Lower lobe of right lung (tissue), 2 donors: ENCODE data around the gene CCDC88C. TPM values are rescaled to one million over a fixed set of nuclear protein-coding genes. Genes with fewer than 3 reads are reported as not detected.

Source experiments
- ATAC-seq, 2 donors: fragments of 200-7000 bp; cut with Tn5 transposase; one replicate each; pipeline ENCODE4 v1.9.1; 2020 to 2022; ENCODE audit warnings: mild to moderate bottlenecking in 2 of 2, moderate library complexity in 2 of 2
- DNase-seq: peaks from one replicate; pipeline ENCODE4 v3.0.0-alpha.2; 2020
- H3K27ac ChIP-seq: fragments of 200-600 bp; one replicate; pipeline ENCODE4 v1.8.0; 2022
- H3K27me3 ChIP-seq: fragments of 200-600 bp; one replicate; pipeline ENCODE4 v1.8.0; 2022; ENCODE audit warnings: low read depth
- H3K36me3 ChIP-seq: fragments of 200-600 bp; one replicate; pipeline ENCODE4 v1.8.0; 2022; ENCODE audit warnings: mild to moderate bottlenecking
- H3K4me1 ChIP-seq: fragments of 200-600 bp; one replicate; pipeline ENCODE4 v1.8.0; 2022
- H3K4me3 ChIP-seq: fragments of 200-600 bp; one replicate; pipeline ENCODE4 v1.8.0; 2022; ENCODE audit warnings: mild to moderate bottlenecking
- H3K9me3 ChIP-seq: fragments of 200-600 bp; one replicate; pipeline ENCODE4 v1.8.0; 2022
- intact Hi-C: fragments of 100-400 bp; cut with DNase I; formaldehyde crosslinking; loops from one replicate; pipeline ENCODE4 v1.11.0; 2022
- total RNA-seq: library from RNA; stranded (reverse); fragmentation: NEBNext Ultra II Directional; extraction: Animal tissue kit (Norgen Biotek cat#: 25700); gene quantifications from one replicate; pipeline ENCODE4 v1.2.1, GENCODE V29; 2021
- TF ChIP-seq, protein P1 (sequence below): fragments of 200-600 bp; IDR thresholded peaks from one replicate; pipeline ENCODE4 v1.8.0; 2022; ENCODE audit warnings: antibody characterized with exemption, mild to moderate bottlenecking
- donor health status: DM: no; HTN: yes; CAD: no; lungs with severe emphysema.

CCDC88C gene
- total RNA-seq, 1 donor from 2014 or later: 45.8 TPM

DNA sequence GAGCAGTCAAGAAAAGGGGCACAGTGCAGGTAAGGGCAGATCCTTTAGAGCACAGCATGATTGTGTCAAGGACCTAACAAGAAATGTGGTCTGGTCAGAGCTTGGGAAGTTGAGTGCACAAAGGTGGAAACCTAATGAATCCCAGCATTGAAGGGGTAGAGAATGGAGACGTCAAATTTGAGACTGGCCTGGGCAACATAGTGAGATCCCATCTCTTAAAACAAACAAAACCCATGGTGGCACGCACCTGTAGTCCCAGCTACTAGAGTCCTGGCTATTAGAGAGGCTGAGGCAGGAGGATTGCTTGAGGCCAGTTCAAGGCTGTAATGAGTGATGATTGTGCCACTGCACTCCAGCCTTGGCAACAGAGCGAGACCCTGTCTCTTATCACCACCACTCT is 37.0 kb upstream of the CCDC88C start:
- no peak for DNase-seq
- ATAC-seq: no peak
- Histone ChIP-seq H3K36me3 (peaks cover 49% of the 10 kb centered on the region), H3K27ac (no peak overlapping the region), H3K27me3 (no peaks in the 10 kb centered on the region), H3K4me1 (no peaks in the 10 kb centered on the region), H3K9me3 (no peaks in the 10 kb centered on the region), H3K4me3 (no peak overlapping the region)
- intact Hi-C loops: no loop called here
- TF ChIP-seq, protein P1, sequence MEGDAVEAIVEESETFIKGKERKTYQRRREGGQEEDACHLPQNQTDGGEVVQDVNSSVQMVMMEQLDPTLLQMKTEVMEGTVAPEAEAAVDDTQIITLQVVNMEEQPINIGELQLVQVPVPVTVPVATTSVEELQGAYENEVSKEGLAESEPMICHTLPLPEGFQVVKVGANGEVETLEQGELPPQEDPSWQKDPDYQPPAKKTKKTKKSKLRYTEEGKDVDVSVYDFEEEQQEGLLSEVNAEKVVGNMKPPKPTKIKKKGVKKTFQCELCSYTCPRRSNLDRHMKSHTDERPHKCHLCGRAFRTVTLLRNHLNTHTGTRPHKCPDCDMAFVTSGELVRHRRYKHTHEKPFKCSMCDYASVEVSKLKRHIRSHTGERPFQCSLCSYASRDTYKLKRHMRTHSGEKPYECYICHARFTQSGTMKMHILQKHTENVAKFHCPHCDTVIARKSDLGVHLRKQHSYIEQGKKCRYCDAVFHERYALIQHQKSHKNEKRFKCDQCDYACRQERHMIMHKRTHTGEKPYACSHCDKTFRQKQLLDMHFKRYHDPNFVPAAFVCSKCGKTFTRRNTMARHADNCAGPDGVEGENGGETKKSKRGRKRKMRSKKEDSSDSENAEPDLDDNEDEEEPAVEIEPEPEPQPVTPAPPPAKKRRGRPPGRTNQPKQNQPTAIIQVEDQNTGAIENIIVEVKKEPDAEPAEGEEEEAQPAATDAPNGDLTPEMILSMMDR: no peak

DNA sequence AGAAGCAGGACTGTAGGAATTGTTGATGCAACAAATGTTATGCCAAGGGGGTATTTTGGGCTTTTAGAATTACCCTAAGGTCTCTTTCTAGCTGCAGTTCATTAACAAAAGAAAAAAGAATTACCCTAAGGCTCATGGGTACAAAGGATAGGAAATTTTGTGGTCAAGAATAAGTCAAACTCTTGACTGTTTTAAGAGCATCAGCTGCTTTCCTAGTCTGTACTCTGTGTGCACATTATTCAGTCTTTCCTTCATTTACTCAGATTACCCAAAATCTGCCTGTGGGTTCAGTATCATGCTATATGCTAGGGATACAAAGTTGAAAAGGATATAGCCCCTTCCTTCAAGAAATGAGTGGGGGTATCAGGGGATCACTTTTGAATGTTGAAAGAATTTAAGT is 36.5 kb upstream of the CCDC88C start:
- H3K36me3 ChIP-seq: peaks cover 45% of the 10 kb centered on the region
- no peak for ATAC-seq

DNA sequence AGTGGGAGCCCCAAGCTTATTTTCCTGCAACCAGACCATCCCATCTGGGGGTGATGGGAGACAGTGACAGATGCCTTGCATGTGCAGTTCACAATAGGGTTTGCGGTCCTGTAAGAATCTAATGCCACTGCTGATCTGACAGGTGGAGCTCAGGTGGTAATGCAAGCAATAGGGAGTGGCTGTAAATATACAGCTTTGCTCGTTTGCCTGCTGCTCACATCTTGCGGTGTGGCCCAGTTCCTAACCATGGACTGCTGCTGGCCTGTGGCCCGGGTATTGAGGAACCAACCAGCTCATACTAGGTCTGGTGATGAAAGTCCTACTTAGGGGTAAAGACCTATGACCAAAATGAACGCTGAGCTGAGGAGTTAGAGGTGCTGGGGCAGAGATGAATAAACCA is 36.1 kb upstream of the CCDC88C start:
- Histone ChIP-seq H3K27ac (no peak overlapping the region), H3K4me3 (no peak overlapping the region), H3K27me3 (no peaks in the 10 kb centered on the region), H3K36me3 (peaks cover 41% of the 10 kb centered on the region), H3K4me1 (no peaks in the 10 kb centered on the region), H3K9me3 (no peaks in the 10 kb centered on the region)
- ATAC-seq (peak; percentile 17 to 21), DNase-seq (no peak)
- intact Hi-C loops: no loop called here
- TF ChIP-seq, protein P1: no peak

More for the DNA sequence above, 36.5 kb upstream of the CCDC88C start:
- Histone ChIP-seq H3K27ac (no peak overlapping the region), H3K9me3 (no peaks in the 10 kb centered on the region), H3K4me3 (no peak overlapping the region), H3K27me3 (no peaks in the 10 kb centered on the region), H3K4me1 (no peaks in the 10 kb centered on the region)
- no peak for DNase-seq
- TF ChIP-seq, protein P1: no peak
- intact Hi-C loops: no loop called here

DNA sequence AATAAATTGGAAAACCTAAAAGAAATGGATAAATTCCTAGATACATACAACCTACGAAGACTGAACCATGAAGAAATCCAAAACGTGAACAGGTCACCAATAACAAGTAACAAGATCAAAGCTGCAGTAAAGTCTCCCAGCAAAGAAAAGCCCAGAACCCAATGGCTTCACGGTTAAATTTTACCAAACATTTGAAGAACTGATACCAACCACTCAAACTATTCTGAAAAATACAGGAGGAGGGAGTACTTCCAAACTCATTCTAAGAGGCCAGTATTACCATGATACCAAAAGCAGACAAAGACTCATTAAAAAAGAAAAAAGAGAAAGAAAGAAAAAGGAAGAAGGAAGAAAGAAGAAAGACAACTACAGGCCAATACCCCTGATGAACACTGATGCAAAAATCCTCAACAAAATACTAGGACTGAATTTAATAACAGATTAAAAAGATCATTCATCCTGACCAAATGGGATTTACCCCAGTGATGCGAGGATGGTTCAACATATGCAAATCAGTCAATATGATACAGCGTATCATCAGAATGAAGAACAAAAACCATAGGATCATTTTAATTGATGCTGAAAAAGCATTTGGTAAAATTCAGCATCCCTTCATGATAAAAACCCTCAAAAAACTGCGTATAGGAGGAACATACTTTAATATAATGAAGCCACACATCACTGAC is 26.9 kb upstream of the CCDC88C start:
- H3K4me1 ChIP-seq: no peaks in the 10 kb centered on the region
- H3K4me3 ChIP-seq: no peak overlapping the region
- ATAC-seq (no peak), DNase-seq (no peak)
- TF ChIP-seq, protein P1: no peak
- intact Hi-C loops: no loop called here
- H3K27ac ChIP-seq: no peak overlapping the region
- H3K9me3 ChIP-seq: no peaks in the 10 kb centered on the region
- no peaks in the 10 kb centered on the region for H3K27me3 ChIP-seq
- no peaks in the 10 kb centered on the region for H3K36me3 ChIP-seq

DNA sequence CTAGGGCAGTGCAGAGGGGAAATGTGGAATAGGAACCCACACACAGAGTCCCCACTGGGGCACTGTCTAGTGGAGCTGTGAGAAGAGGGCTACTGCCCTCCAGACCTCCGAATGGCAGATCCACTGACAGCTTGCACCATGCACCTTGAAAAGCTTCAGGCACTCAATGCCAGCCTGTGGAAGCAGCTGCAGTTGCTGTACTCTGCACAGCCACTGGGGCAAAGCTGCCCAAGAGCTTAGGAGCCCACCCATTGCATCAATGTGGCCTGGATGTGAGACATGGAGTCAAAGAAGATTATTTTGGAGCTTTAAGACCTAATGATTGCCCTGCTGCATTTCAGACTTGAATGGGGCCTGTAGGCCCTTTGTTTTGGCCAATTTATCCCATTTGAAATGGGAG is 21.7 kb upstream of the CCDC88C start:
- H3K27me3 ChIP-seq: no peaks in the 10 kb centered on the region
- H3K36me3 ChIP-seq: no peaks in the 10 kb centered on the region
- no peak overlapping the region for H3K27ac ChIP-seq
- ATAC-seq (no peak), DNase-seq (no peak)
- H3K4me3 ChIP-seq: no peak overlapping the region
- TF ChIP-seq, protein P1: no peak
- H3K4me1 ChIP-seq: no peaks in the 10 kb centered on the region
- intact Hi-C loops: no loop called here
- peaks cover 4% of the 10 kb centered on the region for H3K9me3 ChIP-seq
